MM.1S (cell line): ENCODE measurements around the gene ANKEF1.

ENCODE experiments used
- DNase-seq: peaks from one replicate; pipeline ENCODE4 v3.0.0-alpha.2; 2015
- H2AFZ ChIP-seq: fragments of 300-600 bp; sonication (generic); 2 replicates; pipeline ENCODE4 v1.6.0; 2016; ENCODE audit warnings: antibody characterized with exemption, low read length
- H3F3A ChIP-seq: fragments of 300-600 bp; sonication (generic); 2 replicates; pipeline ENCODE4 v1.6.1; 2016; ENCODE audit warnings: mild to moderate bottlenecking, antibody characterized with exemption, low read length, moderate library complexity, mixed read lengths; ENCODE audit not compliant: insufficient read depth
- H3K27ac ChIP-seq: fragments of 300-600 bp; sonication (generic); 2 replicates; pipeline ENCODE4 v1.5.1; 2016; ENCODE audit warnings: mild to moderate bottlenecking, low read length
- H3K27me3 ChIP-seq: fragments of 300-600 bp; sonication (generic); replicated peaks from 2 replicates; pipeline ENCODE4 v1.6.0; 2016; ENCODE audit warnings: low read length; ENCODE audit not compliant: insufficient read depth
- H3K36me3 ChIP-seq: fragments of 300-600 bp; sonication (generic); replicated peaks from 2 replicates; pipeline ENCODE4 v1.6.1; 2016; ENCODE audit warnings: mild to moderate bottlenecking, low read length, mixed read lengths; ENCODE audit not compliant: insufficient read depth
- H3K4me1 ChIP-seq: fragments of 300-600 bp; sonication (generic); 2 replicates; pipeline ENCODE4 v1.6.1; 2016; ENCODE audit warnings: low read length, mixed read lengths
- H3K4me2 ChIP-seq: fragments of 300-600 bp; sonication (generic); 2 replicates; pipeline ENCODE4 v1.6.0; 2016; ENCODE audit warnings: low read depth, low read length
- H3K4me3 ChIP-seq: fragments of 300-600 bp; sonication (generic); 2 replicates; pipeline ENCODE4 v1.5.1; 2016; ENCODE audit warnings: low read length, mixed read lengths
- H3K79me2 ChIP-seq: fragments of 300-600 bp; sonication (generic); 2 replicates; pipeline ENCODE4 v1.6.1; 2016; ENCODE audit warnings: mixed run types, low read length, mixed read lengths
- H3K9ac ChIP-seq: fragments of 300-600 bp; sonication (generic); 2 replicates; pipeline ENCODE4 v1.6.1; 2016; ENCODE audit warnings: low read length, mixed read lengths
- H3K9me2 ChIP-seq: fragments of 300-600 bp; sonication (generic); replicated peaks from 2 replicates; pipeline ENCODE4 v1.6.1; 2016; ENCODE audit warnings: mild to moderate bottlenecking, low read length, mixed read lengths; ENCODE audit not compliant: insufficient read depth
- H3K9me3 ChIP-seq: fragments of 300-600 bp; sonication (generic); replicated peaks from 2 replicates; pipeline ENCODE4 v1.6.1; 2016; ENCODE audit warnings: mild to moderate bottlenecking, low read length, mixed read lengths; ENCODE audit not compliant: insufficient read depth
- H4K20me1 ChIP-seq: fragments of 300-600 bp; sonication (generic); 2 replicates; pipeline ENCODE4 v1.6.1; 2016; ENCODE audit warnings: mild to moderate bottlenecking, low read length, moderate library complexity, mixed read lengths; ENCODE audit not compliant: insufficient read depth
- EZH2 ChIP-seq: fragments of 300-600 bp; sonication (generic); optimal IDR thresholded peaks from 2 replicates; pipeline ENCODE3; 2017; ENCODE audit warnings: low read depth, mild to moderate bottlenecking, antibody characterized with exemption, low read length, mixed read lengths
- EZH2phosphoT487 ChIP-seq: fragments of 300-600 bp; sonication (generic); IDR thresholded peaks from 2 replicates; pipeline ENCODE4 v1.6.1; 2018; ENCODE audit warnings: antibody characterized with exemption, low read length
- TF ChIP-seq, protein P1 (sequence below): fragments of 300-600 bp; sonication (generic); IDR thresholded peaks from 2 replicates; pipeline ENCODE4 v1.5.1; 2016; ENCODE audit warnings: antibody characterized with exemption, low read length, mixed read lengths

The ANKEF1 gene

DNA sequence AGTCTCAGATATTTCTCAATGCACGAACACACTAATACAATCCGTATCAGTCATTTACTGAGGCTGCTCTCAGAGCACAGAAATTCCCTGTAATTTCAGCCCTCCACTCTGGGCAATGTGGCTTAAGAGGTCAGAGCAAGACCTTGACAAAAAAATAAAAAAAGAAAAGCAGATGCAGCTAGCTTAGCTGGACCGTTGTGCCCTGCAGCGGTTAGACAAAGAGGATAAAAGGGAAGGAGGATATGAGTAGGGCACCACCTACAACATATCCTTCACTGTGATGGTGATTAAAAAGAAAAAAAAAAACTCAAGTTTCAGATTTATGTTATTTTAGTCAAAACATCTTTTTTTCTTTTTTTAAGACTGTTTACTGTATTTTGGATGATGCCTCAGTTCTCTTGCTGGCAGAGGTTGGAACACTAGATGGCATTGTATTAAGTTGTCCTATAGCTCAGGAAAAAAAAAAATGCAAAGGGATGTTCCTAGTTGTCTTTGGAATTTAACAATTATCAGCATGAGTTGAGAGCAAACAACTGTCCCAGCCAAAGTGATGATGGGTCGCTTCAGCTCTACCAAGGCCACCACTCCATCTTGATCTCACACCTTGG is 59.9 kb downstream of the ANKEF1 start:
- H3K9me3 ChIP-seq: no peaks in the 10 kb centered on the region
- DNase-seq: no peak

DNA sequence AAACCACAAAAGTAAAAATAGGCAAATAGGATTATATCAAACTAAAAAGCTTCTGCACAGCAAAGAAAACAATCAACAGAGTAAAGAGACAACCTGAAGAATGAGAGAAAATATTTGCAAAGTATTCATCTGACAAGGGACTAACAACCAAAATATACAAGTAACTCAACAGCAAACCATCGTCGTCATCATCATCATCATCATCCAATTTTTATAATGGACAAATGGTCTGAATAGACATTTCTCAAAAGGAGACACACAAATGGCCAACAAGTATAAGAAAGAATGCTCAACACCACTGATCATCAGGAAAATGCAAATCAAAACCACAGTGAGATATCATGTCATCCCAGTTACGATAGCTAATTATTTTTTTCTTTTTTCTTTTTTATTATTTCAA is 62.0 kb downstream of the ANKEF1 start:
- H2AFZ ChIP-seq: no peak overlapping the region
- H3K9ac ChIP-seq: no peak overlapping the region
- no peak overlapping the region for H3K4me2 ChIP-seq
- no peaks in the 10 kb centered on the region for H3K9me3 ChIP-seq
- no peaks in the 10 kb centered on the region for H3K27me3 ChIP-seq
- no peaks in the 10 kb centered on the region for H4K20me1 ChIP-seq
- no peaks in the 10 kb centered on the region for H3K4me1 ChIP-seq
- H3F3A ChIP-seq: no peaks in the 10 kb centered on the region
- no peaks in the 10 kb centered on the region for H3K9me2 ChIP-seq
- DNase-seq: no peak
- TF ChIP-seq, protein P1, sequence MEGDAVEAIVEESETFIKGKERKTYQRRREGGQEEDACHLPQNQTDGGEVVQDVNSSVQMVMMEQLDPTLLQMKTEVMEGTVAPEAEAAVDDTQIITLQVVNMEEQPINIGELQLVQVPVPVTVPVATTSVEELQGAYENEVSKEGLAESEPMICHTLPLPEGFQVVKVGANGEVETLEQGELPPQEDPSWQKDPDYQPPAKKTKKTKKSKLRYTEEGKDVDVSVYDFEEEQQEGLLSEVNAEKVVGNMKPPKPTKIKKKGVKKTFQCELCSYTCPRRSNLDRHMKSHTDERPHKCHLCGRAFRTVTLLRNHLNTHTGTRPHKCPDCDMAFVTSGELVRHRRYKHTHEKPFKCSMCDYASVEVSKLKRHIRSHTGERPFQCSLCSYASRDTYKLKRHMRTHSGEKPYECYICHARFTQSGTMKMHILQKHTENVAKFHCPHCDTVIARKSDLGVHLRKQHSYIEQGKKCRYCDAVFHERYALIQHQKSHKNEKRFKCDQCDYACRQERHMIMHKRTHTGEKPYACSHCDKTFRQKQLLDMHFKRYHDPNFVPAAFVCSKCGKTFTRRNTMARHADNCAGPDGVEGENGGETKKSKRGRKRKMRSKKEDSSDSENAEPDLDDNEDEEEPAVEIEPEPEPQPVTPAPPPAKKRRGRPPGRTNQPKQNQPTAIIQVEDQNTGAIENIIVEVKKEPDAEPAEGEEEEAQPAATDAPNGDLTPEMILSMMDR: no peak
- no peak for TF ChIP-seq EZH2phosphoT487
- no peak for TF ChIP-seq EZH2
- H3K36me3 ChIP-seq: no peaks in the 10 kb centered on the region
- H3K4me3 ChIP-seq: no peak overlapping the region
- no peak overlapping the region for H3K27ac ChIP-seq
- H3K79me2 ChIP-seq: no peaks in the 10 kb centered on the region

More for the DNA sequence above, 59.9 kb downstream of the ANKEF1 start:
- H3K36me3 ChIP-seq: no peaks in the 10 kb centered on the region
- H3K27ac ChIP-seq: no peak overlapping the region
- H3K4me3 ChIP-seq: no peak overlapping the region
- no peaks in the 10 kb centered on the region for H3K4me1 ChIP-seq
- H3K27me3 ChIP-seq: no peaks in the 10 kb centered on the region
- no peaks in the 10 kb centered on the region for H3K79me2 ChIP-seq
- no peaks in the 10 kb centered on the region for H4K20me1 ChIP-seq
- H3K4me2 ChIP-seq: no peak overlapping the region
- H3K9ac ChIP-seq: no peak overlapping the region
- TF ChIP-seq EZH2phosphoT487 (no peak), EZH2 (no peak)
- TF ChIP-seq, protein P1: no peak
- no peak overlapping the region for H2AFZ ChIP-seq
- H3F3A ChIP-seq: no peaks in the 10 kb centered on the region
- H3K9me2 ChIP-seq: no peaks in the 10 kb centered on the region

DNA sequence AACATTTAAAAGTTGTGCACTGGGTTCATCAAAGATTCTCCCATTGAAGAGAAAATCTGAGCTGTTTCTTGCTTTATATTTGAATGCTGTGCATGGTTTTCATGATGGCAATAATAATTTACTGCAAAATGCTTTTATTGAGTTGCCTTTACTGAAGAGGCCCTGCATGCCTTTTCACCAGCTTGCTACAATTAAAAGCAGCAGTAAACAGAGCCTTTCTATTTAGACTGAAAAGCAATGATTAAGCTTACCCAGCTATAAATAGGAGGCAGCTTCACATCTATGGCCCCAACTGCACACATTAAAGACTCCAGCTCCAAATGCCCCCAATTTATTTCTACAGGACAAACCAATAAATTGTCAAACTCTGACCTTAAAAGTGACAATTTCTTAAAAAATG is 70.3 kb downstream of the ANKEF1 start:
- H3K4me2 ChIP-seq: no peak overlapping the region
- H3K4me1 ChIP-seq: no peaks in the 10 kb centered on the region
- TF ChIP-seq, protein P1: no peak
- no peak for TF ChIP-seq EZH2phosphoT487
- no peak for TF ChIP-seq EZH2
- H3K27ac ChIP-seq: no peak overlapping the region
- H2AFZ ChIP-seq: no peak overlapping the region
- no peaks in the 10 kb centered on the region for H4K20me1 ChIP-seq
- no peaks in the 10 kb centered on the region for H3K9me2 ChIP-seq
- no peaks in the 10 kb centered on the region for H3K27me3 ChIP-seq
- H3K4me3 ChIP-seq: no peak overlapping the region
- no peak for DNase-seq
- no peaks in the 10 kb centered on the region for H3K79me2 ChIP-seq
- no peaks in the 10 kb centered on the region for H3K9me3 ChIP-seq
- no peak overlapping the region for H3K9ac ChIP-seq
- H3F3A ChIP-seq: no peaks in the 10 kb centered on the region
- H3K36me3 ChIP-seq: no peaks in the 10 kb centered on the region
